IMR-90 (cell line): ENCODE results near the gene BET1L. TPM values are rescaled to one million over a fixed set of nuclear protein-coding genes. Genes with fewer than 3 reads are reported as not detected.

Experiments used
- ATAC-seq: fragments of 200-7000 bp; cut with Tn5 transposase; 2 replicates; pipeline ENCODE4 v1.9.1; 2020; ENCODE audit warnings: low read depth, mild to moderate bottlenecking, moderate library complexity
- BruUV-seq: library from RNA; stranded (reverse); fragments of 400-500 nt; replicated peaks from 2 replicates; lab custom pipeline; 2021; lab: Mats Ljungman, UMichigan
- CTCF ChIA-PET: fragments of 300-600 bp; formaldehyde crosslinking; extraction: SDS; loops from one replicate; lab custom pipeline; 2021; ENCODE audit warnings: antibody characterized with exemption; lab: Yijun Ruan, JAX
- POLR2A ChIA-PET: fragments of 300-600 bp; sonication (Branson Sonifier 250); formaldehyde crosslinking; loops from one replicate; lab custom pipeline; 2022; ENCODE audit warnings: antibody characterized with exemption; ENCODE audit not compliant: unreplicated experiment; lab: Charles Lee
- DNase-seq: peaks from one replicate; pipeline ENCODE4 v3.0.0; 2013
- H2AFZ ChIP-seq: replicated peaks from 2 replicates; pipeline ENCODE3; 2013; ENCODE audit warnings: low read length, mild to moderate bottlenecking; ENCODE audit not compliant: poor library complexity
- H2AK5ac ChIP-seq: 2 replicates; pipeline ENCODE4 v1.6.1; 2013; ENCODE audit warnings: low read depth, low read length, inconsistent platforms
- H2AK9ac ChIP-seq: replicated peaks from 2 replicates; pipeline ENCODE3; 2013; ENCODE audit warnings: mild to moderate bottlenecking, low read depth, low read length, moderate library complexity; ENCODE audit not compliant: poor library complexity
- H2BK120ac ChIP-seq: 2 replicates; pipeline ENCODE4 v1.6.1; 2013; ENCODE audit warnings: low read depth, low read length, inconsistent platforms
- H2BK15ac ChIP-seq: 3 replicates; pipeline ENCODE4 v1.6.1; 2013; ENCODE audit warnings: low read depth, low read length, inconsistent platforms
- H2BK20ac ChIP-seq: 2 replicates; pipeline ENCODE4 v1.6.1; 2013; ENCODE audit warnings: low read depth, mild to moderate bottlenecking, inconsistent platforms, low read length, moderate library complexity
- H2BK5ac ChIP-seq: 2 replicates; pipeline ENCODE4 v1.6.1; 2013; ENCODE audit warnings: mild to moderate bottlenecking, low read depth, low read length, inconsistent platforms; ENCODE audit not compliant: poor library complexity, severe bottlenecking
- H3K14ac ChIP-seq: replicated peaks from 2 replicates; pipeline ENCODE4 v1.6.1; 2013; ENCODE audit warnings: low read depth, low read length, inconsistent platforms
- H3K18ac ChIP-seq: 2 replicates; pipeline ENCODE4 v1.6.1; 2013; ENCODE audit warnings: low read depth, low read length, control low read depth
- H3K23ac ChIP-seq: 2 replicates; pipeline ENCODE4 v1.6.1; 2013; ENCODE audit warnings: low read depth, low read length, inconsistent platforms
- H3K27ac ChIP-seq: 2 replicates; pipeline ENCODE4 v1.5.1; 2013; ENCODE audit warnings: mild to moderate bottlenecking, control low read depth, low read length; ENCODE audit not compliant: insufficient read depth
- H3K27me3 ChIP-seq: 2 replicates; pipeline ENCODE4 v1.6.1; 2013; ENCODE audit warnings: low read length; ENCODE audit not compliant: control insufficient read depth, insufficient read depth
- H3K36me3 ChIP-seq: 2 replicates; pipeline ENCODE4 v1.6.1; 2013; ENCODE audit warnings: low read length, mixed read lengths; ENCODE audit not compliant: control insufficient read depth, insufficient read depth
- H3K4ac ChIP-seq: 2 replicates; pipeline ENCODE4 v1.6.1; 2013; ENCODE audit warnings: low read depth, low read length, inconsistent platforms
- H3K4me1 ChIP-seq: 2 replicates; pipeline ENCODE4 v1.6.1; 2013; ENCODE audit warnings: low read length, mixed read lengths; ENCODE audit not compliant: control insufficient read depth, insufficient read depth
- H3K4me2 ChIP-seq: 2 replicates; pipeline ENCODE4 v1.6.1; 2013; ENCODE audit warnings: low read depth, mild to moderate bottlenecking, control low read depth, low read length, moderate library complexity
- H3K4me3 ChIP-seq: 2 replicates; pipeline ENCODE4 v1.5.1; 2013; ENCODE audit warnings: low read depth, mild to moderate bottlenecking, control low read depth, low read length, moderate library complexity; ENCODE audit not compliant: insufficient read depth
- H3K56ac ChIP-seq: 2 replicates; pipeline ENCODE4 v1.6.1; 2013; ENCODE audit warnings: low read length, inconsistent platforms; ENCODE audit not compliant: insufficient read depth; ENCODE audit errors: extremely low read depth
- H3K79me1 ChIP-seq, 2 experiments: 2 replicates each; pipeline ENCODE4 v1.6.1; 2013; ENCODE audit warnings: low read length in 2 of 2, inconsistent platforms in 1 of 2, low read depth in 1 of 2
- H3K9ac ChIP-seq: 2 replicates; pipeline ENCODE4 v1.6.1; 2013; ENCODE audit warnings: low read depth, low read length, control low read depth
- H3K9me1 ChIP-seq: 2 replicates; pipeline ENCODE4 v1.6.1; 2013; ENCODE audit warnings: low read length, inconsistent platforms; ENCODE audit not compliant: insufficient read depth
- H3K9me3 ChIP-seq: 2 replicates; pipeline ENCODE4 v1.6.1; 2013; ENCODE audit warnings: low read length; ENCODE audit not compliant: control insufficient read depth, insufficient read depth
- H4K20me1 ChIP-seq: 2 replicates; pipeline ENCODE4 v1.6.1; 2013; ENCODE audit warnings: low read length, inconsistent platforms; ENCODE audit not compliant: insufficient read depth
- H4K5ac ChIP-seq: 2 replicates; pipeline ENCODE4 v1.6.1; 2013; ENCODE audit warnings: mild to moderate bottlenecking, low read depth, low read length, control low read depth
- H4K8ac ChIP-seq, 2 experiments: 2 replicates each; pipeline ENCODE4 v1.6.1; 2013; ENCODE audit warnings: low read depth in 2 of 2, low read length in 2 of 2, control low read depth in 1 of 2, inconsistent platforms in 1 of 2
- H4K91ac ChIP-seq: 2 replicates; pipeline ENCODE4 v1.6.1; 2013; ENCODE audit warnings: low read depth, low read length, inconsistent platforms; ENCODE audit not compliant: insufficient read depth
- CTCF ChIP-seq: conservative IDR thresholded peaks from 2 replicates; pipeline ENCODE4 v1.5.1; 2012; ENCODE audit warnings: mild to moderate bottlenecking, low read depth, low read length, improper control_type of control experiment
- FOS ChIP-seq: fragments of 150-350 bp; IDR thresholded peaks from 2 replicates; pipeline ENCODE4 v1.6.1; 2016; ENCODE audit warnings: low read depth, low read length
- MAFK ChIP-seq: IDR thresholded peaks from 2 replicates; pipeline ENCODE4 v1.6.1; 2012; ENCODE audit warnings: low read depth, low read length, improper control_type of control experiment
- POLR2A ChIP-seq: IDR thresholded peaks from 2 replicates; pipeline ENCODE4 v1.6.1; 2012; ENCODE audit warnings: mild to moderate bottlenecking, low read depth, low read length
- RCOR1 ChIP-seq: IDR thresholded peaks from 2 replicates; pipeline ENCODE4 v1.6.1; 2012; ENCODE audit warnings: mild to moderate bottlenecking, low read length, improper control_type of control experiment; ENCODE audit not compliant: insufficient replicate concordance
- SMC3 ChIP-seq: fragments of 150-350 bp; IDR thresholded peaks from 2 replicates; pipeline ENCODE4 v1.6.1; 2016; ENCODE audit warnings: low read depth, mild to moderate bottlenecking, antibody characterized with exemption, low read length, moderate library complexity
- WGBS, 2 experiments: methylation state at CpG; one replicate each; pipeline versions ENCODE4 v1.1.5 to v1.1.7; 2013; ENCODE audit warnings: missing lambda C conversion rate in 2 of 2; ENCODE audit not compliant: insufficient read length in 1 of 2; ENCODE audit errors: extremely low coverage in 2 of 2; 5-methylcytosine and 5-hydroxymethylcytosine counted together
- dilution Hi-C: fragments of 300-500 bp; cut with HindIII; formaldehyde crosslinking; loops from one replicate; pipeline ENCODE4 v1.14.3; 2018; ENCODE audit warnings: low sequenced_read_pairs; ENCODE audit not compliant: unreplicated experiment
- in situ Hi-C: fragments of 300-500 bp; cut with MboI; formaldehyde crosslinking; loops from 3 replicates; pipeline ENCODE4 v1.14.3; 2019; ENCODE audit warnings: low sequenced_read_pairs, inconsistent platforms, mixed read lengths
- intact Hi-C: fragments of 100-400 bp; cut with micrococcal nuclease; formaldehyde crosslinking; loops from 2 replicates; pipeline ENCODE4 v1.10.0; 2022
- polyA plus RNA-seq, 3 experiments: library from polyadenylated mRNA; depleted of rRNA; stranded (reverse); fragments of >200 nt; gene quantifications; 2 replicates each; pipeline ENCODE4 v1.2.3, GENCODE V29; 2012; ENCODE audit warnings: low replicate concordance in 1 of 3
- total RNA-seq: library from RNA; depleted of rRNA; stranded (reverse); fragments of >200 nt; gene quantifications from 2 replicates; pipeline ENCODE4 v1.2.3, GENCODE V29; 2012
- TF ChIP-seq, protein P1 (sequence below): fragments of 150-350 bp; IDR thresholded peaks from 2 replicates; pipeline ENCODE4 v1.6.1; 2016; ENCODE audit warnings: low read depth, mild to moderate bottlenecking, low read length, moderate library complexity, borderline replicate concordance

The BET1L gene
- total and polyA plus RNA-seq, 2 of the 4 experiments (the other 2 are of a cell fraction): 10.8 to 90.7 TPM

DNA sequence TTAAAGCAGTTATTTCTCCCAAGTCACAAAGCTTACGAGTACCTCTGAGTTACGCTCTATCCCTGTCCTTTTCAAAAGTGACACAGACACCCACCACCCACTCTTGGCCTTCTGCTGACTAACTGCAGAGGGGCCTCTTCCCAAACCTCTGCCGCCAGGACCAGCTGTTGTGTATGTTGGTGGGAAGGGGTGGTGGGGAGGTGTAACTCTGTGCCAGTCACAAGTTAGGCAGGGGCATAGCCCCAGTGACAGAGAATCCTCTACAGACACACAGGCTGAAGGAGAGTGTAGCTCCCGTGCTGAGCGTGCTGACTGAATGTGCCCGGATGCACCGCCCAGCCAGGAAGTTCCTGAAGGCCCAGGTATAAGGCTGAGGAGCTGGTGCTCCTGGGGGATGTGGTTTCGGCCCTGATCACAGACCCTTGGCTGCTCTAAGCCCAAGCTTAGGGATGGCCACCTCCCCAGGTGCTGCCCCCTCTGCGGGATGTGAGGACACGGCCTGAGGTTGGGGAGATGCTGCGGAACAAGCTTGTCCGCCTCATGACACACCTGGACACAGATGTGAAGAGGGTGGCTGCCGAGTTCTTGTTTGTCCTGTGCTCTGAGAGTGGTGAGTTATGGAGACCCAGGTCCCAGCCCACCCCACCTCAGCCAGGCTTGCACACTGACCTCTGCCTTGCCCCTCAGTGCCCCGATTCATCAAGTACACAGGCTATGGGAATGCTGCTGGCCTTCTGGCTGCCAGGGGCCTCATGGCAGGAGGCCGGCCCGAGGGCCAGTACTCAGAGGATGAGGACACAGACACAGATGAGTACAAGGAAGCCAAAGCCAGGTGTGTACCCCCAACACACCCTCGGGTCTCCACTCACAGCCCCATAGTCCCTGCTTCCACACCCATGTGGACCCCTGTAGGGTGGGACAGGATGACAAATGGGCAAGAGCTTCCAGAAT lies 5.2 kb upstream of the BET1L start:
- Histone ChIP-seq H3K27ac (no peak overlapping the region), H3K79me1 (peaks cover 32 to 70% of the 10 kb centered on the region in 2 experiments), H3K27me3 (no peaks in the 10 kb centered on the region), H3K23ac (no peak overlapping the region), H4K5ac (no peak overlapping the region), H3K4me2 (no peak overlapping the region), H4K20me1 (peaks cover 62% of the 10 kb centered on the region), H2AK5ac (no peak overlapping the region), H2BK15ac (no peak overlapping the region), H3K56ac (no peak overlapping the region), H3K18ac (no peak overlapping the region), H3K9ac (no peak overlapping the region), H2AK9ac (no peak overlapping the region), H3K4me1 (peaks cover 23% of the 10 kb centered on the region), H4K91ac (no peak overlapping the region), H4K8ac (no peak overlapping the region), H2BK120ac (no peak overlapping the region), H2BK5ac (no peak overlapping the region), H3K14ac (no peak overlapping the region), H2AFZ (no peak overlapping the region), H3K9me1 (peaks cover 19% of the 10 kb centered on the region), H2BK20ac (no peak overlapping the region), H3K4ac (no peak overlapping the region), H3K9me3 (no peaks in the 10 kb centered on the region), H3K4me3 (no peak overlapping the region), H3K36me3 (peaks cover 64% of the 10 kb centered on the region)
- ChIA-PET CTCF (no interaction called here), POLR2A (no interaction called here)
- WGBS, 2 experiments: 97% methylated on average over 5 of the region's 17 CpGs; no CpG with 5 or more reads in 1 of the 2 experiments
- ATAC-seq: no peak
- intact Hi-C loops (no loop called here), in situ Hi-C loops (no loop called here), dilution Hi-C loops (no loop called here)
- no TSS peak for BruUV-seq
- no peak for DNase-seq
- TF ChIP-seq RCOR1 (no peak), CTCF (no peak), POLR2A (no peak), SMC3 (no peak), FOS (no peak), MAFK (no peak)
- TF ChIP-seq, protein P1, sequence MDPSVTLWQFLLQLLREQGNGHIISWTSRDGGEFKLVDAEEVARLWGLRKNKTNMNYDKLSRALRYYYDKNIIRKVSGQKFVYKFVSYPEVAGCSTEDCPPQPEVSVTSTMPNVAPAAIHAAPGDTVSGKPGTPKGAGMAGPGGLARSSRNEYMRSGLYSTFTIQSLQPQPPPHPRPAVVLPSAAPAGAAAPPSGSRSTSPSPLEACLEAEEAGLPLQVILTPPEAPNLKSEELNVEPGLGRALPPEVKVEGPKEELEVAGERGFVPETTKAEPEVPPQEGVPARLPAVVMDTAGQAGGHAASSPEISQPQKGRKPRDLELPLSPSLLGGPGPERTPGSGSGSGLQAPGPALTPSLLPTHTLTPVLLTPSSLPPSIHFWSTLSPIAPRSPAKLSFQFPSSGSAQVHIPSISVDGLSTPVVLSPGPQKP: no peak
